GM18867 (cell line): ENCODE measurements around the gene AFF4.
A peak's percentile ranks its signal among the peaks of the same experiment; 100 is the strongest.
"Not testable (repeated sequence)": the region's sequence is repeated elsewhere in the genome, so short reads cannot be mapped to it uniquely, and the experiment has no call there.

Experiments
- ATAC-seq: cut with Tn5 transposase; IDR thresholded peaks from one replicate; pipeline ENCODE4 v1.9.1; 2021; ENCODE audit warnings: mild to moderate bottlenecking, moderate library complexity; ENCODE audit not compliant: unreplicated experiment

The AFF4 gene, protein sequence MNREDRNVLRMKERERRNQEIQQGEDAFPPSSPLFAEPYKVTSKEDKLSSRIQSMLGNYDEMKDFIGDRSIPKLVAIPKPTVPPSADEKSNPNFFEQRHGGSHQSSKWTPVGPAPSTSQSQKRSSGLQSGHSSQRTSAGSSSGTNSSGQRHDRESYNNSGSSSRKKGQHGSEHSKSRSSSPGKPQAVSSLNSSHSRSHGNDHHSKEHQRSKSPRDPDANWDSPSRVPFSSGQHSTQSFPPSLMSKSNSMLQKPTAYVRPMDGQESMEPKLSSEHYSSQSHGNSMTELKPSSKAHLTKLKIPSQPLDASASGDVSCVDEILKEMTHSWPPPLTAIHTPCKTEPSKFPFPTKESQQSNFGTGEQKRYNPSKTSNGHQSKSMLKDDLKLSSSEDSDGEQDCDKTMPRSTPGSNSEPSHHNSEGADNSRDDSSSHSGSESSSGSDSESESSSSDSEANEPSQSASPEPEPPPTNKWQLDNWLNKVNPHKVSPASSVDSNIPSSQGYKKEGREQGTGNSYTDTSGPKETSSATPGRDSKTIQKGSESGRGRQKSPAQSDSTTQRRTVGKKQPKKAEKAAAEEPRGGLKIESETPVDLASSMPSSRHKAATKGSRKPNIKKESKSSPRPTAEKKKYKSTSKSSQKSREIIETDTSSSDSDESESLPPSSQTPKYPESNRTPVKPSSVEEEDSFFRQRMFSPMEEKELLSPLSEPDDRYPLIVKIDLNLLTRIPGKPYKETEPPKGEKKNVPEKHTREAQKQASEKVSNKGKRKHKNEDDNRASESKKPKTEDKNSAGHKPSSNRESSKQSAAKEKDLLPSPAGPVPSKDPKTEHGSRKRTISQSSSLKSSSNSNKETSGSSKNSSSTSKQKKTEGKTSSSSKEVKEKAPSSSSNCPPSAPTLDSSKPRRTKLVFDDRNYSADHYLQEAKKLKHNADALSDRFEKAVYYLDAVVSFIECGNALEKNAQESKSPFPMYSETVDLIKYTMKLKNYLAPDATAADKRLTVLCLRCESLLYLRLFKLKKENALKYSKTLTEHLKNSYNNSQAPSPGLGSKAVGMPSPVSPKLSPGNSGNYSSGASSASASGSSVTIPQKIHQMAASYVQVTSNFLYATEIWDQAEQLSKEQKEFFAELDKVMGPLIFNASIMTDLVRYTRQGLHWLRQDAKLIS

DNA sequence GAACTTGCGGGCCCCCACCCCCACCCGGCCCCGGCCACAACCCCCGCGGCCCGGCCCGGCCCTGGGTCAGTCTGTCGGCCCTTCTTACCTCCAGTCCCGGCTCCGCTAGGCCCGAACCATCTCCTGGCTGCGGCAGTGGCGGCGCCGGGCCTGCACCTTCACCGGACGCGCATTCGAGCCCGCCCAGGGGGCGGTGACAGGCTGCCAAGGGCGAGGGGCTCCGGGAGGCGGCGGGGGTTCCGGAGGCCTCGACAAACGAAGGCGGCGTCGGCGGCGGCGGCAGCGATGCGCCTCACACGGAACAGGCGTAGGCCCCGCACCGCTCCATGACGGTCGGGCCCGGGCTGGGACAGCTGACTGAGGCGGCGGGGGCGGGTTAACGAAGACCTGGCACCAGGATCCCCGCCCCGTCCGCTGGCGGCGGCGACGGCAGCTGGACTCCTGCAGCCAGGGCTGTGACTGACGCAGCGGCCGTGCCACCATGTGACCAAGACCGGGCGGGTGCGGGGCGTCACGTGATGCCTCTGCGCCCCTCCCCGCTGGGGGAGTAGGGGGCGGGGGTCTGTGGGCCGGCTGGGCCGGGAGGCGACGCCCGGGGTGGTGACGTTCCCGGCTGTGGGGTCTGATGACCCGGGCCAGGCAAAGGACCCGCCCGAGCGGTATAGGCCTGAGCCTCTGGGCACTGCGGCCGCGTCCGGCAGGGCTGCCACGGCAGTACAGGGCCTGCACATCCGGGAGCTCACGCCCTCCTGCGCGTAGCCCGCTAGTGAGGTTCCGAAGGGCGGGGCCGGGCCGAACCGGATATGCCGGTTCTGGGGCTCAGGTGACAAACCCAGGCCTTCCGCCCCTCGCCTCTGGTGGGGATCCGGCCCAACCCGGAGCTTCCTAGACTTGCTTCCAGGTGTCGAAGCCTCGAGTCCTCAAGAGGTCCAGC, at the start of gene AFF4:
TSS of gene AFF4 (minus strand) at position 464 of the 934 bp plus-strand sequence. CDS start 26,445 bp downstream, outside the sequence.
- peak; percentile 94 for ATAC-seq

DNA sequence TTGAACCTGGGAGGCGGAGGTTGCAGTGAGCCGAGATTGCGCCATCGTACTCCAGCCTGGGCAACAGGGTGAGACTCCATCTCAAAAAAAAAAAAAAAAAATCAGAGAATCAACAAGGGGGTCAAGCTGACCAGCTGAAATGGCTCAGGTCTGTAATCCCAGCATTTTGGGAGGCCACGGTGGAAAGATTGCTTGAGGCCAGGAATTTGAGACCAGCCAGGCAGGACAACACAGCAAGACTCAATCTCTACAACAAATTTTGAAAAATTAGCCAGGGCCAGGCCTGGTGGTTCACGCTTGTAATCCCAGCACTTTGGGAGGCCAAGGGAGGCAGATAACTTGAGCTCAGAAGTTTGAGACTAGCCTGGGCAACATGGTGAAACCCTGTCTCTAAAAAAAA, 45.0 kb upstream of the AFF4 start:
- not testable (repeated sequence) for ATAC-seq

DNA sequence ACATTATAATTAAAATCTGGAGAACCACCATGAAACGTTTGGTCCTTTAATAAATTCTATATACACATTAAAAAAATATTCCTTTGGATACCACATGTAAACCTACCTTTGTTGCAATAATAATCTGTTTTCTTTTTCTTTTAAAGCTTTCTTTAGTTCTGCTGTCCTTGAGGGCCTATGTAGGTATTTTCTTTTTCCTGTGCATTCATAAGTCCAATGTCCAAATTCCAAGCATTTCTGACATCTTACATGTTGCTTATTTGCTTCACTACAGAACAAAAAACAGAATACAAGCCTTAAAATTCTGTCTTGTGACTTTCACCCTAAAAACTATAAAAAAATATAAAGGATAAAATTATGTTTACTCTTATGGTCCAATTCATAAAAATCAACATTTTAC, 43.2 kb upstream of the AFF4 start:
- no peak for ATAC-seq

DNA sequence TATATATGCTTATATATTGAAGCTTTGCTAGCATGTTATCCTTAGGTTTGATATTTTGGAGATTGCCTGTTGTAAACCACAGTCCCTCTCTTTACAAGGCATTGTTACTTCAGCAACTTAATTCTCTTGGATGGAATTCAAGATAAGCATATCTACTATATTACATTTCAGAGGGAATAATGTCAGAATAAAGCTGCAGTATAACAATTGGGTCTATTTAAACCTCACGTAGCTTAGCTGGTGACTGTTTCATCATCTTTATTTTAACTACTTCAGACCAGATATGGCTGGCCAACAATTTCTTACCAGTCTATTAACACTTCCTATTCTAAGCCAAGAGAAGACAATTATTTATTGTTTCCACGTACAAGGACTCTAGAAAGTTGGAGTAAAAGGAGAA, 35.8 kb upstream of the AFF4 start:
- no peak for ATAC-seq

DNA sequence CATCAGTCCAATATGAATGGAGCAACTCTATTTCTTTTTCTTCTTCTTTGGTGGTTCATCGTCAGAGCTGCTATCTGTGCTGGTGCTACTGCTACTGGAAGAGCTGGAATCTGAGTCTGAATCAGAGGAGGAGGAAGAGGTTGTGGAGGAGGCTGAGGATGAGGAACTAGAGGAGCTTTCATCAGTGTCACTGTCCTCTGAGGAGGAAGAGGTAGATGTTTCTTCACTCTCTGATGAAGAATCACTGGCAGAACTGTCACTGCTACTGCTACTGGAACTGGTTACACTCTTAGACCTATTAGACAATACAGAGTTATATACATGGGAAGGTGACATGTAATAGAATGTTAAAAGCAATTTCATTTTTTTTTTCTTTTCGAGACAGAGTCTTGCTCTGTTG, 35.1 kb upstream of the AFF4 start:
- ATAC-seq, result no peak

DNA sequence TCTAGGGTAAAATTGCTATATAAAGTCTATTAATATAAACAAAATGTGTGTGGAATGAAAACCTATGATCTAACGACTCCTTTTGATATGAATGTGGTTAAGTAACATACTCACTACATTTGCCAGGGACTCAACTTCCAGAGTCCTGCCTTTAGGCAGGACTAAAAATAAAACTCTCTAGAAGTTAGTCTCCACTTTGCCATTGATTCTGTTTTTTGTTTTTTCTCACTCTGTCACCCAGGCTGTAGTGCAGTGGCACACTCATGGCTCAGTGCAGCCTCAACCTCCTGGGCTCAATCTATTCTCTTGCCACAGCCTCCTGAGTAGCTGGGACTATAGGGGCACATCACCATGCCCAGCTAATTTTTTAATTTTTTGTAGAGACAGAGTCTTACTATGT, 32.9 kb upstream of the AFF4 start:
- no peak for ATAC-seq

DNA sequence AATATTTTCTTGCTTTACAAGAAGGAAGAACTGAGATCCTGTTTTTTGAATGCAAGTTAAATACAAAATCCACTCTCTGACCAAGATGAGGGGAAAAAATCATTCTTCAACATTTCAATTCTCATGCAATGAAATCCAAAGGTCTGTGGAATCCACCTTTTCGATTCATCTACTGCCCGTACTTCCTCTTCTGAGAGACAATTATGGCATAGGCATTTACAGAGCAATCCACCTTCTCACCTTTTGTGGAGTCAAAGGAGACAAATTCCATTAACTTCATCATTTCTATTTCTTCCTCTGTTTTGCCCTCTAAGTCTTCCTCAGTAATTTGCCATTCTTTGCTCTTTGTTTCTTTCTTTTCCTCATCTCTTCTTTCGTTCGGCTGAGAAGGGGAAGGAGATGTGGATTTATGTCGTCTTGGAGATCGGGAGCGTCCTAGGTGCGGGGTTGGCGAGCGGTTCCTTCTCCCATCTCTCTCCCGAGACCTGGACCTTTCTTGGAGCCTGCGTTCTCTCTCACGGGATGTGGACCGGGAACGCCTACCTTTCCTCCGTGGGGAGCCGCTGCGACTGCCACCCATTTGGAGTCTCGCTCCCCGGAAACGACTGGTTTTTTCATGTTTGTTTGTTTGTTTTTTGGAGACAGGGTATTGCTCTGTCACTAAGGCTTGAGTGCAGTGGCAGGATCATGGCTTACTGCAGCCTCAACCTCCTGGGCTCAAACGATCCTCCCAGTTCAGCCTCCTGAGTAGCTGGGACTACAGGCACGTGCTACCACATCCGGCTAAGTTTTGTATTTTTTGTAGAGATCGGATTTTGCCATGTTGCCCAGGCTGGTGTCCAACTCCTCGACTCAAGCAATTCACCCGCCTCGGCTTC, 24.3 kb upstream of the AFF4 start:
- ATAC-seq, result no peak

DNA sequence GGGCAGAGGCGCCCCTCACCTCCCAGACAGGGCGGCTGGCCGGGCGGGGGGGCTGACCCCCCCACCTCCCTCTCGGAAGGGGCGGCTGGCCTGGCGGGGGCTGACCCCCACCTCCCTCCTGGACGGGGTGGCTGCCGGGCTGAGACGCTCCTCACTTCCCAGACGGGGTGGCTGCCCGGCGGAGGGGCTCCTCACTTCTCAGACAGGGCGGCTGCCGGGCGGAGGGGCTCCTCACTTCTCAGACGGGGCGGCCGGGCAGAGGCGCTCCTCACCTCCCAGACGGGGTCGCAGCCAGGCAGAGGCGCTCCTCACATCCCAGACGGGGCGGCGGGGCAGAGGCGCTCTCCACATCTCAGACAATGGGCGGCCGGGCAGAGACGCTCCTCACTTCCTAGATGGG, 19.5 kb upstream of the AFF4 start:
- not testable (repeated sequence) for ATAC-seq

DNA sequence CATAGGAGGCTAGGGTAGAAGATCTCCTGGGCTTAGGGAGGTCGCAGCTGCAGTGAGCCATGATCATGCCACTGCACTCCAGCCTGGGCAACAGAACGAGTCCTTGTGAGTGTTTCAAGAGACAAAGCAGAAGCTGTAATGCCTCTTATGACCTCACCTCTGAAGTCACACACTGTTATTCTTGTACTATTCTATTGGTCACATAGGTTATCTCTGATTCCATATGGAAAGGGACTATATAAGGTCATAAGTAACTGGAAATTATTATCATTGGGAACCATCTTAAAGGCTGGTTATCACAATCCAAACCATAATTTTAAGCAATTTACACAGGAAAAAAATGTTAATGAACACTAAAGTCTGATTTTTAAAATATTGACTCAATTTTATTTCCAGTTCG, 17.9 kb upstream of the AFF4 start:
- no peak for ATAC-seq

DNA sequence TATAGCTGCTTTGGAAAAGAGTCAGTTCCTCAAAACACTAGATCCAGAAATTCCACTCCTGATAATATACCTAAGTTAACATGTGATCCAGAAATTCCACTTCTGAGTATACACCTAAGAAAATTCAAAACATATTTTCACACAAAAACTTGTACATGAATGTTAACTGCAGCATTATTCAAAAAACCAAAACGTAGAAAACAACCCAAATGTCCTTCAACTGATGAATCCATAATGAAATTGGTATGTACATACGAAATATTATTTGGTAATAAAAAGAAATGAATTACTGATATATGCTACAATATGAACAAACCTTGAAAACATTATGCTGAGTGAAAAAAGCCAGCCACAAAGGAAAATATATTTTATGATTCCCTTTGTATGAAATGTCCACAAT, 16.5 kb upstream of the AFF4 start:
- no peak for ATAC-seq

DNA sequence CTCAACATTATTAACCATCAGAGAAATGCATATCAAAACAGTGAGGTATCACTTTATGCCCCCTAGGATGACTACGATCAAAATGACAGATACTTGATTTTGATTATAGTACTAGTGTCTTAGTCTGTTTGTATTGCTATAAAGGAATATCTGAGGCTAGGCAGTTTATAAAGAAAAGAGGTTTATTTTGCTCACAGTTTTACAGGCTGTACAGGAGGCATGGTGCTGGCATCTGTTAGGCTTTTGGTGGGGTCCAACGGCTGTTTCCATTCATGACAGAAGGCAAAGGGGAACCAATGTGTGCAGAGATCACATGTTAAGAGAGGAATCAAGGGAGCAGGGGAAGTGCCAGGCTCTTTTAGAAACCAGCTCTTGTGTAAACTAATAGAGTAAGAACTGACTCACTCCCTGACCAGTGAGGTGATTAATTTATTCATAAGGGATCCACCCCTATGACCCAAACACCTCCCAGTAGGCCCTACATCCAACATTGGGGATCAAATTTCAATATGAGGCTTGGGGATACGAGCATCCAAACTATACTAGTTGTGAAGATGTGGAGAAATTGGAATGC, 16.0 kb upstream of the AFF4 start:
- ATAC-seq, result no peak

DNA sequence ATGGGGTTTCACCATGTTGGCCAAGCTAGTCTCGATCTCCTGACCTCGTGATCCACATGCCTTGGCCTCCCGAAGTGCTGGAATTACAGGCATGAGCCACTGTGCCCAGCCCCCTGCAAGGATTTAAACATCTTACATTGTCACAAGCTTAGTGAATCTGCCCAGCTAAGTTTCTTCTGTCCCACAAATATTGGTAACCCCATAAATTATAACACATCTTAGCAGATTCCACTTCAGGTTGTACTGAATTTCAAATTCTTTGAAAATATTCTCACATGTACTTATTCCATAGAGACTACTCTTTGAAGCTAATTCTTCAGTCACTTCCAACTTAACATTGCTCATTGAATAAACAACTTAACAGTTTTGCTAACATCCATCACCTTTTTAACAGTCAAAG, 13.4 kb upstream of the AFF4 start:
- ATAC-seq, result no peak

DNA sequence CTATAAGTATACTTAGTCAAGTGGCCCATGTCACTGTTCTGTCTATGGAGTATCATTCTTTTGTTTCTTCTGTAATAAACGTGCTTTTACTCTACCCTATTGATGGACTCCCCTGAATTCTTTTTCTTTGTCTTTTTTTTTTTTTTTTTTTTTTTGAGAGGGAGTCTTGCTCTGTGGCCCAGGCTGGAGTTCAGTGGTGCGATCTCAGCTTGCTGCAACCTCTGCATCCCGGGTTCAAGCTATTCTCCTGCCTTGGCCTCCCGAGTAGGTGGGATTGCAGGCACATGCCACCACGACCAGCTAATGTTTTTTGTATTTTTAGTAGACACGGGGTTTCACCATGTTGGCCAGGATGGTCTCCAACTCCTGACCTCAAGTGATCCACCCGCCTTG, 9.0 kb upstream of the AFF4 start:
- ATAC-seq, result not testable (repeated sequence)

DNA sequence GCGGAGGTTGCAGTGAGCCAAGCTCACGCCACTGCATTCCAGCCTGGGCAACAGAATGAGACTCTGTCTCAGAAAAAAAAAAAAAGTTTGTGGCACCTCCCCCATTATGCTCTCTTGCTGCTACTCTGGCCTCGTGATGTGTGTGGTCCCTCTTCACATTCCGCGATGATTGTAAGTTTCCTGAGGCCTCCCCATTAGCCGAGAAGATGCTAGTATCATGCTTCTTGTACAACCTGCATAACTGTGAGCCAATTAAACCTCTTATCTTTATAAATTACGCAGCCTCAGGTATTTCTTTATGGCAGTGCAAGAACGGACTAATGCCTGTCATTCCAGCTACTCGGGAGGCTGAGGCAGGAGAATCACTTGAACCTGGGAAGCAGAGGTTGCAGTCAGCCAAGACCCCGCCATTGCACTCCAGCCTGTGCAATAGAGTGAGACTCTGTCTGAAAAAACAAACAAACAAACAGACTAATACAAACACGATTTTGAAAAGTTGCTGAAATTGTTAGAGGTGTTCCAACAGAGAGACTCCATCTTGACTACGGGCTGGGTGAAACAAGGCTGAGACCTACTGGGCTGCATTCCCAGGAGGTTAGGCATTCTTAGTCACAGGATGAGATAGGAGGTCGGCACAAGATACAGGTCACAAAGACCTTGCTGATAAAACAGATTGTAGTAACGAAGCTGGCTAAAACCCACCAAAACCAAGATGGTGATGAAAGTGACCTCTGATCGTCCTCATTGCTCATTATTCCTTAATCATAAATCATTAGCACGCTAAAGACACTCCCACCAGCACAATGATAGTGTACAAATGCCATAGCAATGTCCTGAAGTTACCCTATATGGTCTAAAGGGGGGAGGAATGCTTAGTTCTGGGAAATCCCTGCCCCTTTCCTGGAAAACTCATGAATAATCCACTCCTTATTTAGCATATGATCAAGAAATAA, 8.3 kb upstream of the AFF4 start:
- no peak for ATAC-seq

DNA sequence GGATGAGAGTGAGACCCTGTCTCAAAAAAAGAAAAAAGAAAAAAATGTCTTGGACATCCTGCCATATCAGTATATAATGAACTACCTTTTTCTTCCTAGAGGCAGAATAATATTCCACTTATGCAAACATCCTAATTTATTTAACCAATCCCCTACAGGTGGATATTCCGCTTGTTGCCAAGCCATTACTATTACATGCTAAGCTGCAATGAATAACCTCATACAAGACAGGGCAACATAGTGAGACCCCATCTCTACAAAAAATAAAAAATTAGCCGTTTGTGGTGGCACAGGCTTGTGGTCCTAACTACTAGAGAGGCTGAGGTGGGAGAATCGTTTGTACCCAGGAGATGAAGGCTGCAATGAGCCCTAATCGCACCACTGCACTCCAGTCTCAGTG, 1.7 kb upstream of the AFF4 start:
- ATAC-seq, result no peak

DNA sequence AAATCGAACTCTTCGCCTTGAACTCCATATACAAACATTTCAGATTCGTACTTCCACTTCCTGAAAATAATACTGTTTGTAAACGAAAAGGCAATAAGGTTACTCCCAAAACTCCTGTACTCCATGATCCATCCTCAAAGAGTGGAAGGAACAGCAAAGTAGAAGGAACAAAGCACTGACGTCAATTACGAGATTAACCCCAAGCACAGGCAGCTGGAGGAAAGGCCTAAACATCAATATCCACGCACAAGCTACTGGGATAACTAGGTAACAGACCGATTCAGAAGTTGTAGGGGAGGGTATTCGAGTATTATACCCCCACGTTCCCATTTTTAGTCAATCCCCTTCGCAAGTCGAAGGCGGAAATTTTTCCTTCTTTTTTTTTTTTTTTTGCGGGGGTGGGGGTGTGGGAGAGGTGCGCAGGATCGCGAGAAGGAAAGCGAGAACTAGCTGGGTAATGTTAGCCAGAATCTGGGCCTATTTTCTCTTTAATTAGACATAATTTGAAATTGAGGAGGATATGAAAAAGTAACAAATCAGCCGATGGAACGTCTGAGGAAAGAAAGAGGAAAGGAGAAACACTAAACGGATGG, 909 bp downstream of the AFF4 start:
- ATAC-seq, result no peak

DNA sequence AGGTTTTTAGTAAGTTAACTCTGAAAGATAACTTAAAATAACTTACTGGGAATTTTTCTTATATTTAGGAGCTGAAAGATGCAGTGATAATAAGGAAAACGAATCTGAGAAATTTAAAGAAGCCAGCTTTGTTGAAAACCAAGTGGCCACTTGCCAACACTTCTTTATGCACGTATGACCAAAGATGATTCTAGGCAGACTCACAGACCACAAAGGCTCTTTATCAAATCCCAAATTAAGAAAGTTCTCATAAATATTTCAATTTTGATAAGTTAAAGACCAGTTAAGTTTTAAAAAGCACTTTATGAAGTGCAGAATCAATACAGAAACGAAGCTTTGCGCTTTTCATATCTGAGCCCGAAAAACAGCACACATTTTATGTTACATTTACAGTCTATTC, 1.5 kb downstream of the AFF4 start:
- ATAC-seq, result no peak
